GM08714 (cell line): ENCODE data around the gene TNPO2.

Source experiments
- H3K4me3 ChIP-seq: fragments of 200-500 bp; sonication (Bioruptor generic); 2 replicates; pipeline ENCODE4 v1.5.1; 2014; ENCODE audit warnings: mild to moderate bottlenecking, low read length, inconsistent platforms
- ZNF274 ChIP-seq: IDR thresholded peaks from 2 replicates; pipeline ENCODE4 v1.6.1; 2012; ENCODE audit warnings: mild to moderate bottlenecking, low read depth, low read length

Gene TNPO2

DNA sequence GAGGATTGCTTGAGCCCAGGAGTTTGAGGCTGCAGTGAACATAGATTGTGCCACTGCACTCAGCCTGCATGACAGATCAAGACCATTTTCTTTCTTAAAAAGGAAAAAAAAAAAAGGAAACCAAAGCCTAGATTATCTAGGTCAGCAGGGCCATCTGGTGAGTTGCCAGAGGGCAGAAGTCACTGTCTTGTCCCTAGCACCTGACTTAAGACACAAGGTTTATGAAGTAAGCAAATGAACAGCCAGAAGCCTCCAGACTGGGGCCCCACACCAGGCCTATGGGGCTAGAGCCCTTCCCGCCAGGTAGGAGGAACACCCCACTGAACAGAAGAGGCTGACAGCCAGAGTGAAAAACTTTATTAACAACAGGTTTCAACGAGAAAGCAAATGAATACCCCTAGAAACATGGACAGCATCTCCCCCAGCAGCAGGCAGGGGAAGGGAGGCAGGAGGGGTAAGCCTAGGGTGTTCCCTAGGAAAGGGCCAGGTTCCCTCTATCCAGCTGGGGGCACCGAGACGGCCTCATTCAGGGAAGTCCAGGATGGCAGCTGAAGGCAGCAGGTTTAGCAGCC lies 55.9 kb downstream of the TNPO2 start:
- no peak overlapping the region; the same call in 1 of the 2 replicates for H3K4me3 ChIP-seq
- TF ChIP-seq ZNF274 = no peak

GRCh38 chr19:12666265-12667048 lies 57.3 kb downstream of the TNPO2 start, which contains the start of the genes MAN2B1 and WDR83:
Gene MAN2B1, minus strand, starts transcription at chr19:12666742. Its CDS starts 41 bp downstream, at chr19:12666701.
Gene WDR83, plus strand, starts transcription at chr19:12666807. Its CDS starts 2,984 bp downstream, at chr19:12669791.
- TF ChIP-seq ZNF274 = no peak
- peak within 1 kb of the TSS; percentile 82 for H3K4me3 ChIP-seq

DNA sequence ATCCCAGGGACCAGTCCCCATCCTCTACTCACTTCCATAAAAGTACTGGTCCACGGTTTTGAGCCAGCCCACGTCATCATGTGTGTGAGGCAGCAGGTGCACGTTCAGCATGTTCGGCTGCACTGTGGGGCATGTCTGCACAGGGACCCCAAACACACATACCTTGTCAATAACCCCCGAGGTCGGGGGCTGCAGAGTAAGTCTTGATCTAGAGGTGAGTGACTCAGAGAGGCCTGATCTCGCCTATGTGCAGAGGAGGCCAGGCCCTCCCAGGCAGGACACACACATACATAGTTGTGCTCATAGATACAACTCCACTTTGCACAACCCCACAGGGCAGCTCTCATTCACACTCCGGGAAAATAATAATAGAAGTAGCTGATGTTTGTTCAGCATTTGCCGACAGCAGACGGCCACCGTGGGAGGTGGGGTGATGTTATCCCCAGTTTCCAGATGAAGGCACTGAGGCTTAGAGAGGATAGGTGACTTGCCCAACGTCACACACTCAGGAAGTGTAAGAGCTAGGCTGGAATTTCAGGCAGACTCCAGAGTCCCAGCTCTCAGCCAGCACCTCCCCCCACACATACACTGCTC lies 58.0 kb downstream of the TNPO2 start:
- no peak for TF ChIP-seq ZNF274
- peak overlapping the region; percentile 82 for H3K4me3 ChIP-seq

DNA sequence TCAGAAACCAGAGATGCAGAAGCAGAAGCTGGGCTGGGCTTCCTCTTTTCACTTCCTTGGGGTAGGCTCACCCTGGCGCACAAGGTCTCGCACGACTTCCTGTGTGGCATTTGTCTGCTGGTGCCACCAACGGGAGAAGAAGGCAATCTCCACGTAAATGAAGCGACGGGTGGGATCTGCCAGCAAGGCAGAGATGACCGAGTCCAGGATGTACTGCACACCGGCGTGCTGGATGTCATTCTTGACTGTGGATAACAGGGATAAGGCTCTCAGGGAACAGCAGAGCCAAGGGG lies 58.5 kb downstream of the TNPO2 start:
- no peak for TF ChIP-seq ZNF274
- H3K4me3 ChIP-seq = peak overlapping the region; percentile 82; the same call in 1 of the 2 replicates

DNA sequence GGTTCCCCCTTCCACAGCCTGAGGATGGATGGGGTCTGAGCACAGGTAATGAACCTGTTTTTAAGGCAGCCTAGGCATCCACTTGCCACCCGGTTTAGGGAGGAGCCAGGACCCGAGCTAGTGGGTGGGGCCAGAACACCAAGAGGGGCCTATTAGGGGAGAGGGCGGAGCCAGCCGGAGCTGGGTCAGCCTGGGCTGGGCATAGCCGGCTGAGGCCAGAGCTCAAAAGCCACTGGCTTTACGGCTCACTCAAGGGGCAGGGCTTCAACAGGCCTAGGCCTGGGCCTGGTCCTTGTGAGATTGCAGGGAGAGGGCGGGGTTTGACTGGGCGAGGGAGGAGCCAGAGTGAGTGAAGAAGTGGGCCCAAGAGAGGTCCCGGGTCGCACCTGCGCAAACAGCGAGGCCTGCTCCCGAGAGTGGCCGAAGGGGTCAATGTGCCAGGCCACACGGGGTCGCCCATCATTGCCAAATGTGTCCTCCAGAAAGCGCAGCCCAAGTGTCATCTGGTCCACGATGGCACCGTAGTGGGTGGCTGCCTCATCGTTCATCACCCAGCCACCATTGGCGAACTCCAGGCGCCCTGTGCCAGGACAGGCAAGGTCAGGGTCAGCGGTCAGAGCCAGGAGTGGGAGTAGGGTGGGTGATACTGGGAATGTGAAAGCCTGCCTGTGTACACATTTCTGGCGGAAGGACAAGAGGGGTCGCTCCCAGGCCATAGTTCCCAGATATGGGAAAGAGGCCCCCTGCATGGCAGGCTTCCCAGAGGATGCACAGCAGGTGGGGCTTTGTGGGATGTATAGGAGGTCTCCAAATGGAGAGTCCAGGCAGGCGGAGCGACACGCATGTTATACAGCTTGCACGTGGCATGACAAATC lies 59.1 kb downstream of the TNPO2 start:
- H3K4me3 ChIP-seq = no peak overlapping the region; the same call in 1 of the 2 replicates
- TF ChIP-seq ZNF274 = no peak

DNA sequence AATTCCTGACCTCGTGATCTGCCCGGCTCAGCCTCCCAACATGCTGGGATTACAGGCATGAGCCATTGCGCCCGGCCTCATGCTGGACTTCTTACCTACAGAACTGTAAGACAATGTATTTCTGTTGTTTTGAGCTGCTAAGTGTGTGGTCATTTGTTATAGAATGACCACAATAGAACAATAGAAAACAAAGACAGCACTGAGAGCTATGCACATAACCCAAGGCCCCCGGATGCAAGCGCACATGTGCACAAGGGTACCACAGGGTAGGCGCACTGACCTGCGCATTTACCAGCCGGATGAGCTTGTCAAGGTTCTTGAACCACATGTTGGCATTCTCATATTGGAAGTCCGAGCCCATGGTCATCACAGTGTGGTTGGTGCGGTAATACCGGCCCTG lies 62.8 kb downstream of the TNPO2 start:
- no peak overlapping the region for H3K4me3 ChIP-seq
- TF ChIP-seq ZNF274 = no peak

- H3K4me3 ChIP-seq = no peak overlapping the region
- no peak for TF ChIP-seq ZNF274
These were observed 65.8 kb downstream of the TNPO2 start for GRCh38 chr19:12657966-12658365.

- H3K4me3 ChIP-seq = no peak overlapping the region
- TF ChIP-seq ZNF274 = no peak
These were observed 66.7 kb downstream of the TNPO2 start for GRCh38 chr19:12656899-12657571.

DNA sequence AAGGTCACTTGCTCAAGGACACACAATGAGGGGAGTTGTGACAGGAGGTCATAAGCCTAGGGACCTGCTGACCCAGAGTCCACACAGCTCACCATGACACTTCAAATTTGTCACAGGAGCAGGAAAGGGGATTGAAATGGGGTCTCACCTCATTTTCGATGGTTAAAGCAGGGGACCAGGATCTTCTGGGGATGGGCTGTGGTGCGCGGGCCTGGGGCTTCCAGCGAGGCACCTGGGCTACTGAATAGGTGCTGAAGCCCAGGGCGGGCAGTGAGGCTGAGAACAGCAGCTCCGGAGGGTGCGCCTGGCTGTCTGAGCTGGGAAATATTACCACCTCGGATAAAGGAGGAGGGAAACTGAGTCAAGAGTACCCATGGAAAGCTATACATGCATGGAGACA lies 68.2 kb downstream of the TNPO2 start:
- no peak for TF ChIP-seq ZNF274
- H3K4me3 ChIP-seq = no peak overlapping the region

- no peak for TF ChIP-seq ZNF274
- H3K4me3 ChIP-seq = no peak overlapping the region
These were observed 71.5 kb downstream of the TNPO2 start for GRCh38 chr19:12652219-12652618.

GRCh38 chr19:12649941-12650340 lies 73.8 kb downstream of the TNPO2 start:
- no peak for TF ChIP-seq ZNF274
- no peak overlapping the region for H3K4me3 ChIP-seq
